ENCODE results near the gene RNF149. TPM values are rescaled to one million over a fixed set of nuclear protein-coding genes. Genes with fewer than 3 reads are reported as not detected.

RNF149 gene
- total and polyA plus RNA-seq, 2 experiments from 2014 or later, result 38.8 to 47.6 TPM

- TF ChIP-seq, protein P1, sequence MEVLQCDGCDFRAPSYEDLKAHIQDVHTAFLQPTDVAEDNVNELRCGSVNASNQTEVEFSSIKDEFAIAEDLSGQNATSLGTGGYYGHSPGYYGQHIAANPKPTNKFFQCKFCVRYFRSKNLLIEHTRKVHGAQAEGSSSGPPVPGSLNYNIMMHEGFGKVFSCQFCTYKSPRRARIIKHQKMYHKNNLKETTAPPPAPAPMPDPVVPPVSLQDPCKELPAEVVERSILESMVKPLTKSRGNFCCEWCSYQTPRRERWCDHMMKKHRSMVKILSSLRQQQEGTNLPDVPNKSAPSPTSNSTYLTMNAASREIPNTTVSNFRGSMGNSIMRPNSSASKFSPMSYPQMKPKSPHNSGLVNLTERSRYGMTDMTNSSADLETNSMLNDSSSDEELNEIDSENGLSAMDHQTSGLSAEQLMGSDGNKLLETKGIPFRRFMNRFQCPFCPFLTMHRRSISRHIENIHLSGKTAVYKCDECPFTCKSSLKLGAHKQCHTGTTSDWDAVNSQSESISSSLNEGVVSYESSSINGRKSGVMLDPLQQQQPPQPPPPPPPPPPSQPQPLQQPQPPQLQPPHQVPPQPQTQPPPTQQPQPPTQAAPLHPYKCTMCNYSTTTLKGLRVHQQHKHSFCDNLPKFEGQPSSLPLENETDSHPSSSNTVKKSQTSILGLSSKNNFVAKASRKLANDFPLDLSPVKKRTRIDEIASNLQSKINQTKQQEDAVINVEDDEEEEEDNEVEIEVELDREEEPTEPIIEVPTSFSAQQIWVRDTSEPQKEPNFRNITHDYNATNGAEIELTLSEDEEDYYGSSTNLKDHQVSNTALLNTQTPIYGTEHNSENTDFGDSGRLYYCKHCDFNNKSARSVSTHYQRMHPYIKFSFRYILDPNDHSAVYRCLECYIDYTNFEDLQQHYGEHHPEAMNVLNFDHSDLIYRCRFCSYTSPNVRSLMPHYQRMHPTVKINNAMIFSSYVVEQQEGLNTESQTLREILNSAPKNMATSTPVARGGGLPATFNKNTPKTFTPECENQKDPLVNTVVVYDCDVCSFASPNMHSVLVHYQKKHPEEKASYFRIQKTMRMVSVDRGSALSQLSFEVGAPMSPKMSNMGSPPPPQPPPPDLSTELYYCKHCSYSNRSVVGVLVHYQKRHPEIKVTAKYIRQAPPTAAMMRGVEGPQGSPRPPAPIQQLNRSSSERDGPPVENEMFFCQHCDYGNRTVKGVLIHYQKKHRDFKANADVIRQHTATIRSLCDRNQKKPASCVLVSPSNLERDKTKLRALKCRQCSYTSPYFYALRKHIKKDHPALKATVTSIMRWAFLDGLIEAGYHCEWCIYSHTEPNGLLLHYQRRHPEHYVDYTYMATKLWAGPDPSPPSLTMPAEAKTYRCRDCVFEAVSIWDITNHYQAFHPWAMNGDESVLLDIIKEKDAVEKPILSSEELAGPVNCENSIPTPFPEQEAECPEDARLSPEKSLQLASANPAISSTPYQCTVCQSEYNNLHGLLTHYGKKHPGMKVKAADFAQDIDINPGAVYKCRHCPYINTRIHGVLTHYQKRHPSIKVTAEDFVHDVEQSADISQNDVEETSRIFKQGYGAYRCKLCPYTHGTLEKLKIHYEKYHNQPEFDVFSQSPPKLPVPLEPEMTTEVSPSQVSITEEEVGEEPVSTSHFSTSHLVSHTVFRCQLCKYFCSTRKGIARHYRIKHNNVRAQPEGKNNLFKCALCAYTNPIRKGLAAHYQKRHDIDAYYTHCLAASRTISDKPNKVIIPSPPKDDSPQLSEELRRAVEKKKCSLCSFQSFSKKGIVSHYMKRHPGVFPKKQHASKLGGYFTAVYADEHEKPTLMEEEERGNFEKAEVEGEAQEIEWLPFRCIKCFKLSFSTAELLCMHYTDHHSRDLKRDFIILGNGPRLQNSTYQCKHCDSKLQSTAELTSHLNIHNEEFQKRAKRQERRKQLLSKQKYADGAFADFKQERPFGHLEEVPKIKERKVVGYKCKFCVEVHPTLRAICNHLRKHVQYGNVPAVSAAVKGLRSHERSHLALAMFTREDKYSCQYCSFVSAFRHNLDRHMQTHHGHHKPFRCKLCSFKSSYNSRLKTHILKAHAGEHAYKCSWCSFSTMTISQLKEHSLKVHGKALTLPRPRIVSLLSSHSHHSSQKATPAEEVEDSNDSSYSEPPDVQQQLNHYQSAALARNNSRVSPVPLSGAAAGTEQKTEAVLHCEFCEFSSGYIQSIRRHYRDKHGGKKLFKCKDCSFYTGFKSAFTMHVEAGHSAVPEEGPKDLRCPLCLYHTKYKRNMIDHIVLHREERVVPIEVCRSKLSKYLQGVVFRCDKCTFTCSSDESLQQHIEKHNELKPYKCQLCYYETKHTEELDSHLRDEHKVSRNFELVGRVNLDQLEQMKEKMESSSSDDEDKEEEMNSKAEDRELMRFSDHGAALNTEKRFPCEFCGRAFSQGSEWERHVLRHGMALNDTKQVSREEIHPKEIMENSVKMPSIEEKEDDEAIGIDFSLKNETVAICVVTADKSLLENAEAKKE (CRISPR knock-in tag; IDR thresholded peaks at IDR 0.05), result no peak
- TF ChIP-seq ZNF331 (CRISPR knock-in tag; IDR thresholded peaks at IDR 0.05; ENCODE audit: low read depth) (no peak), ETS1 (IDR thresholded peaks at IDR 0.05) (no peak), STAT1 (IDR thresholded peaks at IDR 0.05; ENCODE audit: unreplicated experiment) (no peak)
Measured at GRCh38 chr2:101287303-101287702, 21.2 kb downstream of the RNF149 start (continued).

- H3K36me3 Mint-ChIP-seq (ENCODE audit: low read depth), result peaks cover 32% of the 10 kb centered on the region
- TF ChIP-seq, protein P2, sequence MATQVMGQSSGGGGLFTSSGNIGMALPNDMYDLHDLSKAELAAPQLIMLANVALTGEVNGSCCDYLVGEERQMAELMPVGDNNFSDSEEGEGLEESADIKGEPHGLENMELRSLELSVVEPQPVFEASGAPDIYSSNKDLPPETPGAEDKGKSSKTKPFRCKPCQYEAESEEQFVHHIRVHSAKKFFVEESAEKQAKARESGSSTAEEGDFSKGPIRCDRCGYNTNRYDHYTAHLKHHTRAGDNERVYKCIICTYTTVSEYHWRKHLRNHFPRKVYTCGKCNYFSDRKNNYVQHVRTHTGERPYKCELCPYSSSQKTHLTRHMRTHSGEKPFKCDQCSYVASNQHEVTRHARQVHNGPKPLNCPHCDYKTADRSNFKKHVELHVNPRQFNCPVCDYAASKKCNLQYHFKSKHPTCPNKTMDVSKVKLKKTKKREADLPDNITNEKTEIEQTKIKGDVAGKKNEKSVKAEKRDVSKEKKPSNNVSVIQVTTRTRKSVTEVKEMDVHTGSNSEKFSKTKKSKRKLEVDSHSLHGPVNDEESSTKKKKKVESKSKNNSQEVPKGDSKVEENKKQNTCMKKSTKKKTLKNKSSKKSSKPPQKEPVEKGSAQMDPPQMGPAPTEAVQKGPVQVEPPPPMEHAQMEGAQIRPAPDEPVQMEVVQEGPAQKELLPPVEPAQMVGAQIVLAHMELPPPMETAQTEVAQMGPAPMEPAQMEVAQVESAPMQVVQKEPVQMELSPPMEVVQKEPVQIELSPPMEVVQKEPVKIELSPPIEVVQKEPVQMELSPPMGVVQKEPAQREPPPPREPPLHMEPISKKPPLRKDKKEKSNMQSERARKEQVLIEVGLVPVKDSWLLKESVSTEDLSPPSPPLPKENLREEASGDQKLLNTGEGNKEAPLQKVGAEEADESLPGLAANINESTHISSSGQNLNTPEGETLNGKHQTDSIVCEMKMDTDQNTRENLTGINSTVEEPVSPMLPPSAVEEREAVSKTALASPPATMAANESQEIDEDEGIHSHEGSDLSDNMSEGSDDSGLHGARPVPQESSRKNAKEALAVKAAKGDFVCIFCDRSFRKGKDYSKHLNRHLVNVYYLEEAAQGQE (IDR thresholded peaks at IDR 0.05; ENCODE audit: unreplicated experiment), result no peak
- TF ChIP-seq STAT1 (IDR thresholded peaks at IDR 0.05; ENCODE audit: unreplicated experiment) (no peak), POLR2AphosphoS5 (IDR thresholded peaks at IDR 0.05; ENCODE audit: low read depth) (no peak), ETS1 (IDR thresholded peaks at IDR 0.05) (no peak)
Measured at GRCh38 chr2:101286684-101287083, 21.8 kb downstream of the RNF149 start.

More at GRCh38 chr2:101286684-101287083, 21.8 kb downstream of the RNF149 start:
- no peak overlapping the region for H3K4me3 Mint-ChIP-seq
- Histone ChIP-seq H3K9me2 (ENCODE audit: insufficient read depth) (no peaks in the 10 kb centered on the region), H2AFZ (no peak overlapping the region), H3K4me3 (no peak overlapping the region), H3K27ac (ENCODE audit: low read depth) (no peak overlapping the region), H4K20me1 (replicated peaks; ENCODE audit: insufficient read depth) (peaks cover 4% of the 10 kb centered on the region; the same call in 1 of the 2 replicates), H3K4me1 (ENCODE audit: insufficient read depth) (no peaks in the 10 kb centered on the region), H3K4me2 (no peak overlapping the region), H3K79me2 (replicated peaks; ENCODE audit: insufficient read depth) (no peaks in the 10 kb centered on the region), H3K36me3 (ENCODE audit: insufficient read depth) (peaks cover 31% of the 10 kb centered on the region), H3K27me3 (ENCODE audit: insufficient read depth) (no peaks in the 10 kb centered on the region), H3F3A (replicated peaks; ENCODE audit: low read depth) (no peaks in the 10 kb centered on the region)
- no peak for DNase-seq (ENCODE audit: low spot score)
- no peak overlapping the region for H3K27ac Mint-ChIP-seq
- no peak for ATAC-seq
- H3K27me3 Mint-ChIP-seq (ENCODE audit: insufficient read depth, low read depth, poor library complexity), result no peaks in the 10 kb centered on the region
- H3K9me3 Mint-ChIP-seq, result no peaks in the 10 kb centered on the region
- H3K4me1 Mint-ChIP-seq, result no peaks in the 10 kb centered on the region
